Stomach (tissue), 9 donors: ENCODE data around the gene CNRIP1. TPM values are rescaled to one million over a fixed set of nuclear protein-coding genes. Genes with fewer than 3 reads are reported as not detected.

Experiments used
- DNase-seq, 2 donors: peaks; one replicate each; pipeline versions ENCODE4 v3.0.0 to v3.0.0-alpha.2; 2013 to 2019
- H3K27ac ChIP-seq, 5 donors: fragments of 200-600 bp in 4 of 5; sonication (generic) in 4 of 5; one replicate each; pipeline ENCODE4 v1.5.1; 2013 to 2019; ENCODE audit warnings: mild to moderate bottlenecking in 1 of 5, moderate library complexity in 1 of 5
- H3K27me3 ChIP-seq, 3 donors: fragments of 200-600 bp; sonication (generic); one replicate each; pipeline ENCODE4 v1.5.1; 2017 to 2019; ENCODE audit warnings: mixed run types in 1 of 3
- H3K36me3 ChIP-seq, 4 donors: fragments of 200-600 bp; sonication (generic); 1 replicate in 3 of 4; 2 replicates in 1 of 4; pipeline ENCODE4 v1.5.1; 2016 to 2019
- H3K4me1 ChIP-seq, 4 donors: fragments of 200-600 bp; sonication (generic); one replicate each; pipeline ENCODE4 v1.5.1; 2016 to 2019
- H3K4me3 ChIP-seq, 4 donors: fragments of 200-600 bp; sonication (generic) in 3 of 4; one replicate each; pipeline ENCODE4 v1.5.1; 2016 to 2019; ENCODE audit warnings: mild to moderate bottlenecking in 1 of 4
- H3K9me3 ChIP-seq, 4 donors: fragments of 200-600 bp; sonication (generic); one replicate each; pipeline ENCODE4 v1.5.1; 2016 to 2019
- EP300 ChIP-seq: sonication (generic); formaldehyde crosslinking; IDR thresholded peaks from one replicate; pipeline ENCODE4 v1.6.1; 2017; ENCODE audit warnings: antibody characterized with exemption
- POLR2A ChIP-seq, 4 donors: fragments of 450-650 bp; IDR thresholded peaks; one replicate each; pipeline ENCODE4 v1.6.1; 2016; ENCODE audit warnings: antibody characterized with exemption in 4 of 4, control low read depth in 2 of 4, mild to moderate bottlenecking in 1 of 4, moderate library complexity in 1 of 4
- POLR2AphosphoS5 ChIP-seq, 3 donors: sonication (generic); formaldehyde crosslinking; IDR thresholded peaks; one replicate each; pipeline ENCODE4 v1.6.1; 2016; ENCODE audit warnings: antibody characterized with exemption in 3 of 3
- WGBS, 5 donors: extraction: QIAGEN DNeasy Blood & Tissue Kit in 3 of 5; methylation state at CpG; one replicate each; pipeline versions ENCODE4 v1.1.5 to v1.1.7; 2013 to 2018; 5-methylcytosine and 5-hydroxymethylcytosine counted together
- intact Hi-C: fragments of 100-400 bp; cut with DNase I; formaldehyde crosslinking; loops from one replicate; pipeline ENCODE4 v1.15.1; 2023; ENCODE audit warnings: low total_unique reads
- polyA plus RNA-seq, 3 donors: library from polyadenylated mRNA; stranded (reverse); fragments of 200-250 nt; gene quantifications; one replicate each; pipeline ENCODE4 v1.2.3, GENCODE V29; 2013
- total RNA-seq, 5 donors: library from RNA; depleted of rRNA; stranded (reverse); fragments of >200 nt; gene quantifications; one replicate each; pipeline versions ENCODE4 v1.1.0 to v1.2.3, GENCODE V29; 2014 to 2016
- TF ChIP-seq, protein P1 (sequence below), 7 experiments: fragments of 450-650 bp in 4 of 7; fragments of 200-600 bp in 3 of 7; sonication (generic) in 3 of 7; IDR thresholded peaks; one replicate each; pipeline ENCODE4 v1.5.1; 2016 to 2019; ENCODE audit warnings: antibody characterized with exemption in 7 of 7, control low read depth in 2 of 7, mild to moderate bottlenecking in 1 of 7
- donor health status: healthy with polysubstance abuse.
- donor health status: Bipolar disorder and iron deficiency.
- donor health status: healthy.

Gene CNRIP1
- total and polyA plus RNA-seq, 8 donors, result 6.2 to 107 (median 21.4) TPM; not detected in 1

- no peaks in the 10 kb centered on the region for H3K9me3 ChIP-seq
- TF ChIP-seq, protein P1, sequence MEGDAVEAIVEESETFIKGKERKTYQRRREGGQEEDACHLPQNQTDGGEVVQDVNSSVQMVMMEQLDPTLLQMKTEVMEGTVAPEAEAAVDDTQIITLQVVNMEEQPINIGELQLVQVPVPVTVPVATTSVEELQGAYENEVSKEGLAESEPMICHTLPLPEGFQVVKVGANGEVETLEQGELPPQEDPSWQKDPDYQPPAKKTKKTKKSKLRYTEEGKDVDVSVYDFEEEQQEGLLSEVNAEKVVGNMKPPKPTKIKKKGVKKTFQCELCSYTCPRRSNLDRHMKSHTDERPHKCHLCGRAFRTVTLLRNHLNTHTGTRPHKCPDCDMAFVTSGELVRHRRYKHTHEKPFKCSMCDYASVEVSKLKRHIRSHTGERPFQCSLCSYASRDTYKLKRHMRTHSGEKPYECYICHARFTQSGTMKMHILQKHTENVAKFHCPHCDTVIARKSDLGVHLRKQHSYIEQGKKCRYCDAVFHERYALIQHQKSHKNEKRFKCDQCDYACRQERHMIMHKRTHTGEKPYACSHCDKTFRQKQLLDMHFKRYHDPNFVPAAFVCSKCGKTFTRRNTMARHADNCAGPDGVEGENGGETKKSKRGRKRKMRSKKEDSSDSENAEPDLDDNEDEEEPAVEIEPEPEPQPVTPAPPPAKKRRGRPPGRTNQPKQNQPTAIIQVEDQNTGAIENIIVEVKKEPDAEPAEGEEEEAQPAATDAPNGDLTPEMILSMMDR (IDR thresholded peaks at IDR 0.05), result peak in 5 of 7 experiments; percentile 32 to 71 (median 67)
- TF ChIP-seq POLR2A (IDR thresholded peaks at IDR 0.05), result no peak
- no peak for TF ChIP-seq POLR2AphosphoS5 (IDR thresholded peaks at IDR 0.05)
- no peaks in the 10 kb centered on the region for H3K36me3 ChIP-seq
- intact Hi-C loops, result no loop called here
- H3K27ac ChIP-seq, result no peak overlapping the region
- peaks cover 0 to 28% (median 12%) of the 10 kb centered on the region in 4 donors for H3K4me1 ChIP-seq
- H3K27me3 ChIP-seq, result no peaks in the 10 kb centered on the region
- WGBS, 5 donors, result 21 to 40% (median 25%) methylated on average over 3 of the region's 3 CpGs
- DNase-seq, result peak in 1 of 2 donors; percentile 53
- no peak overlapping the region for H3K4me3 ChIP-seq
These were observed 27.5 kb downstream of the CNRIP1 start for GRCh38 chr2:68292108-68292710.

- Histone ChIP-seq H3K27me3 (no peaks in the 10 kb centered on the region), H3K9me3 (no peaks in the 10 kb centered on the region), H3K4me1 (peaks cover 0 to 32% (median 12%) of the 10 kb centered on the region in 4 donors), H3K4me3 (no peak overlapping the region), H3K27ac (no peak overlapping the region), H3K36me3 (no peaks in the 10 kb centered on the region)
- no peak for DNase-seq
- intact Hi-C loops, result no loop called here
- TF ChIP-seq EP300 (no peak), POLR2AphosphoS5 (IDR thresholded peaks at IDR 0.05) (no peak), POLR2A (IDR thresholded peaks at IDR 0.05) (no peak)
- TF ChIP-seq, protein P1 (IDR thresholded peaks at IDR 0.05), result no peak
- WGBS, 5 donors, result 54 to 77% (median 60%) methylated on average over 6 of the region's 6 CpGs
These were observed 28.4 kb downstream of the CNRIP1 start for GRCh38 chr2:68291314-68291713.

DNA sequence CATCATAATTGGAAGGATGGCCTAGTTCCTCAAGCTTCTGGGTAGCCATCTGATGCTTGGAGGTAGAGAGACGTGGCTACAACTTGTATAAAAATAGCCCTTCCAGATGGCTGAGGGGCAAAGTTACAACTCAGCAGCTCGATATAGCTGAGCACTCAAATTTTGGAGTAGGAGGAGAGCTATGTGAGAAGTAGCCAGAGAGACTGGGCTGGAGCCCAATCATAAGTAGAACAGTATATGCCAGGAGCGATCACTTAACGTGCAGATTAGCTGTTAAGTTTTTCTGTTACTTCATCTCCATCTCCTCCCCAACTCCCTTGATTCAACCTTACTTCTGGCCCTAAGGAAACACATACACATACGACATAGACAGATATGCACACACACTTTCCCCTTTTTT is 28.8 kb downstream of the CNRIP1 start:
- H3K9me3 ChIP-seq, result no peaks in the 10 kb centered on the region
- no peak overlapping the region for H3K27ac ChIP-seq
- intact Hi-C loops, result no loop called here

DNA sequence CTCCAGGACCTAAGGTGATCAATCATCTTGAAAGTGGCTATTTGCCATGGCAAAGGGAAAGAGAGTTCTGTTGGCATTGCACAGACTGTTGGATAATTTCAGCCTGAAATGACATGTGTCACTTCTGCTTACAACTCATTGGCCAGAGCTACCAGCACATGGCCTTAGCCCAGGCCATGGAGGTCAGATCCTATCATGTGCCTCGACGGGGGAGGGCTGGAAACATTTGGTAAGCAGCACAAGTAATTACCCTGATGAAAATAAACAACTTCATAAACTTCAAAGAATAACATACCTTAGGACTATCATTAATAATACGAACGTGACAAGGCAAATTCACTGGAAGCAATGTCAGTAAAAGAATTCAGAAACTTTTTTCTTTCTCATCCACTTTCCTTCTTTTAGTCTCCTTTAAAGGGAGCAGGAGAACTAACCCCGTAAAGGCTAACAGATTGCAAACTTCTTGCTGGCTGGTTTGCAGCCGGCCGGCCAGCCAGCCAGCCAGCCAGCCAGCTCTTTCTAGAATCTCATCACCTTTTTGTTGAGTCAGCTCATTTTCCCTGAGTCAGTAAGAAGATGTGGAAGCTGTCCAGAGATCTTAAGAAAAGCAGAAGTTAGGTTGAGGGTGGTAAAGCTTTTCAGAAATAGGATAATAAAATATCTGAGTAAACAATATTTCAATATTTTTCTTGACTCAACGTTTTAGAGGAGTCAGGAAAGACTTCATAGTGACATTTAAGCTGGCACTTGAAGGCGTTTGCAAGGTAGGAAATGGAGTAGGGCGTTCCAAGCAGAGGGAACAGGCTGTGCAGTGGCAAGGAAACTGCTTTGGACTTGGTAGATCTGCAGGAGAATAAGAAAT is 31.9 kb downstream of the CNRIP1 start:
- 17 to 41% (median 21%) methylated on average over 10 of the region's 10 CpGs for WGBS, 5 donors
- intact Hi-C loops, result no loop called here

More for the DNA sequence above, 28.8 kb downstream of the CNRIP1 start:
- Histone ChIP-seq H3K36me3 (no peaks in the 10 kb centered on the region), H3K27me3 (no peaks in the 10 kb centered on the region), H3K4me1 (peaks cover 0 to 32% (median 12%) of the 10 kb centered on the region in 4 donors), H3K4me3 (no peak overlapping the region)
- 41 to 69% (median 65%) methylated on average over 5 of the region's 5 CpGs for WGBS, 5 donors
- TF ChIP-seq POLR2A (IDR thresholded peaks at IDR 0.05), result no peak
- TF ChIP-seq, protein P1 (IDR thresholded peaks at IDR 0.05), result no peak
- no peak for TF ChIP-seq EP300
- TF ChIP-seq POLR2AphosphoS5 (IDR thresholded peaks at IDR 0.05), result no peak
- DNase-seq, result peak in 1 of 2 donors; percentile 34

More for the DNA sequence above, 31.9 kb downstream of the CNRIP1 start:
- Histone ChIP-seq H3K9me3 (no peaks in the 10 kb centered on the region), H3K4me3 (no peak overlapping the region), H3K36me3 (no peaks in the 10 kb centered on the region), H3K4me1 (peaks cover 0 to 45% (median 12%) of the 10 kb centered on the region in 4 donors), H3K27me3 (no peaks in the 10 kb centered on the region), H3K27ac (peak overlapping the region in 3 of 5 donors; percentile 12 to 36 (median 35))
- TF ChIP-seq, protein P1 (IDR thresholded peaks at IDR 0.05), result no peak
- TF ChIP-seq POLR2AphosphoS5 (IDR thresholded peaks at IDR 0.05) (no peak), POLR2A (IDR thresholded peaks at IDR 0.05) (no peak), EP300 (no peak)
- DNase-seq, result peak in 1 of 2 donors; percentile 63
